ENCODE data around the gene HIVEP3.

The HIVEP3 gene

DNA sequence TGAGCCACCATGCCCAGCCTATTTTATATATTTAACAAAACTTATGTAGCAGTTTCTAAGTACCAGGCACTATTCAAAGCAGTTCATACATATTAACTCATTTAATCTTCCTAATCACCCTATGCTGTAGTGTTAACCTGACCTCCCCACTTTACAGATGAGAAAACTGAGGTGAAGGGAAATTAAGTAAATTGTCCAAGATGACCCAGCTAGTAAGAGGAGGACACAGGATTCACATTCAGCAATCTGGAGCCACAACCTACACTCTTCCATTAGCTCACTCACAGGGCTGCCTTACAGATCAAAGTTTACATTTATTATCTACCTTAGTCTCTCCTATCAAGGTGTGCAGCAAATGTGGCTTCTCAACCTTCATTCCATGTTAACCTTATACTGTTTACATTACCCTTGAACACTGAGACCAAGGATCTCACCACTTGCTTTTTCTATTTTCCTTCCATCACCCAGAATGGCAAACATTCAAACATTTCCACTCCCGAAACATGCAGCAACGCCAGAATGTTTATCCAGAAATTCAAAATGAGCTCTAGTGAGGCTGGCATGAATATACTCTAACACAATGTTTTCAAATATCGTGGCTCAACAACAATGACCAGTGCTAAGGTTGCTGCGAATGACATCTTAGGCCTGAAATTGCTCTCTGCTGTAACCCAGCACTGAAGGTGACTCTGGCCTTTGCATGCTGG is 24.5 kb downstream of the HIVEP3 start:
- TF ChIP-seq TAF1 (IDR thresholded peaks at IDR 0.05; ENCODE audit: low read depth) = no peak
- no peak for TF ChIP-seq CREB1 (IDR thresholded peaks at IDR 0.05; ENCODE audit: low read depth)
- no peak for TF ChIP-seq USF1 (IDR thresholded peaks at IDR 0.05)
- no peak for TF ChIP-seq MAX (IDR thresholded peaks at IDR 0.05)
- TF ChIP-seq ZBTB7A (IDR thresholded peaks at IDR 0.05; ENCODE audit: low read depth) = no peak
- TF ChIP-seq TCF12 (IDR thresholded peaks at IDR 0.05; ENCODE audit: low read depth) = no peak
- TF ChIP-seq EP300 (IDR thresholded peaks at IDR 0.05; ENCODE audit: borderline replicate concordance) = no peak
- no peak for TF ChIP-seq FOXM1 (IDR thresholded peaks at IDR 0.05; ENCODE audit: borderline replicate concordance, low read depth)
- no peak for TF ChIP-seq RAD21 (IDR thresholded peaks at IDR 0.05; ENCODE audit: low read depth)
- no peak for TF ChIP-seq CEBPB (IDR thresholded peaks at IDR 0.05)
- TF ChIP-seq EGR1 (IDR thresholded peaks at IDR 0.05) = no peak

DNA sequence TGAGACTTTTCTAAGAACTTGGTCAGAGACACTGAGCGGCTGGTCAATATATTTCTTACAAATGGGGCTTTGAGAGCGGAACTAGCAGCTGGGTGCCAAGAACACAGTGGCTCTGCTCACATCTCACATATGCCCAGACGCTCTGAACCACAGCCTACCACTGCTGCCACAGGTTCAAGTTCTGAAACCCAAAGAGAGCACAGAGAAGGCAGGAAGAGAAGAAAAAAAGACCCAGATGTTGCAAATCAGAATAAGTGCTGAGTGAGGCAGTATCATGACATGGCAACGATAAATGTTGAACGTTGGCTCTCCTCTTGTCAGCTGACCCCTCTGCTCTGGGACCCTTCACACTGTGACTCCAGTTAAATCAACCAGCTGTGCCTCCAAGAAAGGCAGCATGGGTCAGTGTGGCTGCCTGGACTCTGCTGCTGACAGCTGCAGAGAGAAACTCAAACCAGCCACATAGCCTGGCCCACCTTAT is 26.4 kb downstream of the HIVEP3 start:
- no peak for TF ChIP-seq EGR1 (IDR thresholded peaks at IDR 0.05)
- no peak for TF ChIP-seq RAD21 (IDR thresholded peaks at IDR 0.05; ENCODE audit: low read depth)
- no peak for TF ChIP-seq REST (IDR thresholded peaks at IDR 0.05; ENCODE audit: low read depth)
- no peak for TF ChIP-seq NFIC (IDR thresholded peaks at IDR 0.05)
- TF ChIP-seq FOXM1 (IDR thresholded peaks at IDR 0.05; ENCODE audit: borderline replicate concordance, low read depth) = no peak
- TF ChIP-seq EP300 (IDR thresholded peaks at IDR 0.05; ENCODE audit: borderline replicate concordance) = no peak
- TF ChIP-seq ZBTB7A (IDR thresholded peaks at IDR 0.05; ENCODE audit: low read depth) = no peak
- TF ChIP-seq YY1 (IDR thresholded peaks at IDR 0.05; ENCODE audit: low read depth) = no peak
- TF ChIP-seq CREB1 (IDR thresholded peaks at IDR 0.05; ENCODE audit: low read depth) = no peak
- TF ChIP-seq USF1 (IDR thresholded peaks at IDR 0.05) = no peak
- TF ChIP-seq MAX (IDR thresholded peaks at IDR 0.05) = no peak
- TF ChIP-seq CEBPB (IDR thresholded peaks at IDR 0.05) = no peak

- TF ChIP-seq TCF12 (IDR thresholded peaks at IDR 0.05; ENCODE audit: low read depth) (no peak), CREB1 (IDR thresholded peaks at IDR 0.05; ENCODE audit: low read depth) (no peak), REST (IDR thresholded peaks at IDR 0.05; ENCODE audit: low read depth) (no peak), CEBPB (IDR thresholded peaks at IDR 0.05) (no peak), MAX (IDR thresholded peaks at IDR 0.05) (no peak), ZBTB7A (IDR thresholded peaks at IDR 0.05; ENCODE audit: low read depth) (no peak), RAD21 (IDR thresholded peaks at IDR 0.05; ENCODE audit: low read depth) (no peak), EP300 (IDR thresholded peaks at IDR 0.05; ENCODE audit: borderline replicate concordance) (no peak), USF1 (IDR thresholded peaks at IDR 0.05) (no peak), TAF1 (IDR thresholded peaks at IDR 0.05; ENCODE audit: low read depth) (no peak), EGR1 (IDR thresholded peaks at IDR 0.05) (no peak), YY1 (IDR thresholded peaks at IDR 0.05; ENCODE audit: low read depth) (no peak), FOXM1 (IDR thresholded peaks at IDR 0.05; ENCODE audit: borderline replicate concordance, low read depth) (no peak), NFIC (IDR thresholded peaks at IDR 0.05) (no peak), TEAD4 (IDR thresholded peaks at IDR 0.05) (no peak)
Observed at GRCh38 chr1:41891199-41891896, 27.4 kb downstream of the HIVEP3 start.

DNA sequence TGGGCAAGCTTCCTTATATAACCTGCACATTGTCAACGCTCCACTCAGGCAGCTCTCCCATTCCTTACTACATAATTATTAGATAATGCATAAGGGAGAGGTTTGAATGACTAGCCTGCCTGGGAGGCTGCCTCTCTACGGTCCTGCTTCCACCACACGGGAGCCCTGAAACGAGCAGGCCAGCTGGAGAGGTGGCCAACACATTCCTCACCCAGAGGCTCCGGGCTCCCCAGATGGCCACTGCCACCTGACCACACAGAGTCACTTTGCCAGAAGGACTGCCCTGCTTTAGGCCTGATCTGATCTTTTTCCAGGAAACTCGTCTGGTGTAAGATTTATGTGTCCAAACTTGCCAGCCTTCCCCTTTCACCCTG is 27.9 kb downstream of the HIVEP3 start:
- TF ChIP-seq RAD21 (IDR thresholded peaks at IDR 0.05; ENCODE audit: low read depth) = no peak
- no peak for TF ChIP-seq NFIC (IDR thresholded peaks at IDR 0.05)
- TF ChIP-seq TCF12 (IDR thresholded peaks at IDR 0.05; ENCODE audit: low read depth) = no peak
- no peak for TF ChIP-seq CREB1 (IDR thresholded peaks at IDR 0.05; ENCODE audit: low read depth)
- no peak for TF ChIP-seq MAX (IDR thresholded peaks at IDR 0.05)
- no peak for TF ChIP-seq TEAD4 (IDR thresholded peaks at IDR 0.05)
- no peak for TF ChIP-seq USF1 (IDR thresholded peaks at IDR 0.05)
- no peak for TF ChIP-seq EGR1 (IDR thresholded peaks at IDR 0.05)
- TF ChIP-seq ZBTB7A (IDR thresholded peaks at IDR 0.05; ENCODE audit: low read depth) = no peak
- TF ChIP-seq REST (IDR thresholded peaks at IDR 0.05; ENCODE audit: low read depth) = no peak
- no peak for TF ChIP-seq TAF1 (IDR thresholded peaks at IDR 0.05; ENCODE audit: low read depth)
- no peak for TF ChIP-seq EP300 (IDR thresholded peaks at IDR 0.05; ENCODE audit: borderline replicate concordance)
- no peak for TF ChIP-seq YY1 (IDR thresholded peaks at IDR 0.05; ENCODE audit: low read depth)
- TF ChIP-seq CEBPB (IDR thresholded peaks at IDR 0.05) = no peak
- TF ChIP-seq FOXM1 (IDR thresholded peaks at IDR 0.05; ENCODE audit: borderline replicate concordance, low read depth) = no peak
